HepG2 (cell line): ENCODE data around the gene ZC3H4. TPM values are rescaled to one million over a fixed set of nuclear protein-coding genes. Genes with fewer than 3 reads are reported as not detected.

Source experiments
- ATF7-NPFF ChIP-seq: sonication (generic); formaldehyde crosslinking; IDR thresholded peaks from 2 replicates; pipeline ENCODE4 v1.8.1; 2023; ENCODE audit warnings: mild to moderate bottlenecking, low read depth, missing genetic modification reagents, moderate library complexity
- CHD2 ChIP-seq: IDR thresholded peaks from 2 replicates; pipeline ENCODE4 v1.6.1; 2011; ENCODE audit warnings: low read depth, low read length, improper control_type of control experiment
- EEA1 ChIP-seq: sonication (generic); formaldehyde crosslinking; IDR thresholded peaks from 2 replicates; pipeline ENCODE4 v1.5.1; 2020; ENCODE audit warnings: mild to moderate bottlenecking, missing genetic modification reagents, borderline replicate concordance
- JUN ChIP-seq: sonication (generic); formaldehyde crosslinking; IDR thresholded peaks from 2 replicates; pipeline ENCODE4 v1.4.0; 2020; ENCODE audit warnings: mild to moderate bottlenecking, missing genetic modification reagents
- JUNB ChIP-seq: sonication (generic); formaldehyde crosslinking; IDR thresholded peaks from 2 replicates; pipeline ENCODE4 v1.8.0; 2022; ENCODE audit warnings: missing genetic modification reagents, mild to moderate bottlenecking, borderline replicate concordance
- MAF1 ChIP-seq: sonication (generic); formaldehyde crosslinking; IDR thresholded peaks from 2 replicates; pipeline ENCODE4 v1.5.0; 2020; ENCODE audit warnings: missing genetic modification reagents, borderline replicate concordance
- MIXL1 ChIP-seq: IDR thresholded peaks from 2 replicates; pipeline ENCODE4 v1.6.1; 2016
- NONO ChIP-seq, 2 experiments: fragments of 450-650 bp in 1 of 2; sonication (generic) in 1 of 2; formaldehyde crosslinking in 1 of 2; IDR thresholded peaks in 1 of 2; conservative IDR thresholded peaks in 1 of 2; 2 replicates each; pipeline versions ENCODE4 v1.6.1 to v1.8.0; 2017 to 2022; ENCODE audit warnings: mild to moderate bottlenecking in 1 of 2, missing genetic modification reagents in 1 of 2, moderate library complexity in 1 of 2
- PHF8 ChIP-seq: sonication (generic); formaldehyde crosslinking; IDR thresholded peaks from 2 replicates; pipeline ENCODE4 v1.5.0; 2020; ENCODE audit warnings: missing genetic modification reagents
- POLR2G ChIP-seq: fragments of 200-400 bp; formaldehyde crosslinking; IDR thresholded peaks from 2 replicates; pipeline ENCODE4 v1.6.1; 2018; ENCODE audit warnings: mild to moderate bottlenecking, low read depth, low read length, moderate library complexity
- SALL1 ChIP-seq: sonication (generic); formaldehyde crosslinking; IDR thresholded peaks from 2 replicates; pipeline ENCODE4 v1.8.0; 2022; ENCODE audit warnings: mild to moderate bottlenecking, missing genetic modification reagents
- SCMH1 ChIP-seq: sonication (generic); formaldehyde crosslinking; IDR thresholded peaks from 2 replicates; pipeline ENCODE4 v1.9.0; 2021; ENCODE audit warnings: missing genetic modification reagents, mild to moderate bottlenecking, borderline replicate concordance
- SNRNP70 ChIP-seq: fragments of 200-400 bp; formaldehyde crosslinking; IDR thresholded peaks from 2 replicates; pipeline ENCODE4 v1.6.1; 2017; ENCODE audit warnings: mild to moderate bottlenecking, low read depth, low read length, moderate library complexity
- ZNF136 ChIP-seq: sonication (generic); formaldehyde crosslinking; IDR thresholded peaks from 2 replicates; pipeline ENCODE4 v1.8.1; 2022; ENCODE audit warnings: low read depth, mild to moderate bottlenecking, moderate library complexity, missing genetic modification reagents
- ZNF383 ChIP-seq: sonication (generic); formaldehyde crosslinking; IDR thresholded peaks from 2 replicates; pipeline ENCODE4 v1.4.0; 2020; ENCODE audit warnings: missing genetic modification reagents, mild to moderate bottlenecking, borderline replicate concordance
- ZNF850 ChIP-seq: sonication (generic); formaldehyde crosslinking; conservative IDR thresholded peaks from 2 replicates; pipeline ENCODE4 v1.9.0; 2021; ENCODE audit warnings: mild to moderate bottlenecking, missing genetic modification reagents
- ZNF879 ChIP-seq: sonication (generic); formaldehyde crosslinking; IDR thresholded peaks from 2 replicates; pipeline ENCODE4 v1.8.1; 2023; ENCODE audit warnings: missing genetic modification reagents
- ZSCAN21 ChIP-seq: sonication (generic); formaldehyde crosslinking; IDR thresholded peaks from 2 replicates; pipeline ENCODE4 v1.8.0; 2022; ENCODE audit warnings: mild to moderate bottlenecking, missing genetic modification reagents, moderate library complexity, borderline replicate concordance
- polyA plus RNA-seq, 8 experiments: library from polyadenylated mRNA; depleted of rRNA in 3 of 8; stranded (reverse) in 7 of 8; unstranded in 1 of 8; fragments of >200 nt; fragmentation: Illumina TruSeq in 4 of 8; extraction: Trizol in 4 of 8; gene quantifications; 2 replicates each; pipeline versions ENCODE4 v1.2.1 to v1.2.3, GENCODE V29; 2011 to 2016; ENCODE audit warnings: low read depth in 4 of 8, missing spikeins in 1 of 8, mixed read lengths in 1 of 8; ENCODE audit not compliant: insufficient read depth in 1 of 8
- total RNA-seq, 5 experiments: library from RNA; depleted of rRNA; stranded (reverse); fragments of >200 nt; fragmentation: Illumina TruSeq; extraction: Trizol; gene quantifications; 2 replicates each; pipeline ENCODE4 v1.2.3, GENCODE V29; 2016; ENCODE audit warnings: low read depth in 1 of 5
- TF ChIP-seq, protein P1 (sequence below): sonication (generic); formaldehyde crosslinking; conservative IDR thresholded peaks from 2 replicates; pipeline ENCODE4 v1.4.0; 2020; ENCODE audit warnings: missing genetic modification reagents
- TF ChIP-seq, protein P2 (sequence below): sonication (generic); formaldehyde crosslinking; IDR thresholded peaks from 2 replicates; pipeline ENCODE4 v1.4.0; 2020; ENCODE audit warnings: missing genetic modification reagents
- TF ChIP-seq, protein P3 (sequence below): sonication (generic); formaldehyde crosslinking; IDR thresholded peaks from 2 replicates; pipeline ENCODE4 v1.8.1; 2023; ENCODE audit warnings: missing genetic modification reagents, mild to moderate bottlenecking, borderline replicate concordance
- TF ChIP-seq, protein P4 (sequence below): sonication (generic); formaldehyde crosslinking; IDR thresholded peaks from 2 replicates; pipeline ENCODE4 v1.8.1; 2022; ENCODE audit warnings: mild to moderate bottlenecking, missing genetic modification reagents
- TF ChIP-seq, protein P5 (sequence below): IDR thresholded peaks from 2 replicates; pipeline ENCODE4 v1.6.1; 2016; ENCODE audit warnings: low read depth

The ZC3H4 gene
- total and polyA plus RNA-seq, 2 of the 13 experiments (the other 11 are each of a cell fraction or from before 2014, with no cell fraction given): 1.8 to 10.7 TPM

DNA sequence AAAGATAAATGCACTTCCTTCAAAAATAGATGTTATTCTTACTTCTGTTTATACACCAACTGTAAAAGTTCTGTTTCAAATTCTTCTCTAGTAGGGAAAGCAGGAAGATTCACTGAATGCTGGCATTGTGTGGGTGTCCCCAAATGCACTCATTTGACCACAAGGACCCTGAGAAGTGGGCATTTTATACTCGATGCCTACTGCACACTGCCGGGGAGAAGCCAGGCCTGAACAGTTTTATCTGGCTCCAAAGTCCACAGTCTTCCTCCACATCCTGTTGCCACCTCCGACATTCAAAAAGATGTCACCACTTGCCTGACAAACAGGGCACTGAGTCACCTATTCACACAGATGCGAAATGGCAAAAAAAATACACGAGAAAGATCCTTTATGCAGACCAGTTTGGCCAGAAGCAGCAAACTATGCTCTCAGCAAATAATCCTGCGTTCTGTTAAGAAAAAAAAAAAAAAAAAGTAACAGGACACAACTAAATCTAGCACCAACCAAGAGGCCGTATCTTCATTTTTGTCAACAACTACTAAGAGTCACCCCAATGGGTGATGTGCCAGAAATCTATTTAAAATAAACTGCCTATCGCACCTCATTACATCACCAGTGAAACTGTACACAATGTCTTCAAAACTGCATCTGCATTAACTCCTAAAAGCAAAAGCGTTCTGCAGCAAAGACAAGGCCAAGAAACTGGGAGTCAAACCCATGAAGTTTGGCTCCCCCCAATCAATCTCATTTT, 6.2 kb downstream of the ZC3H4 start (continued):
- TF ChIP-seq, protein P1, sequence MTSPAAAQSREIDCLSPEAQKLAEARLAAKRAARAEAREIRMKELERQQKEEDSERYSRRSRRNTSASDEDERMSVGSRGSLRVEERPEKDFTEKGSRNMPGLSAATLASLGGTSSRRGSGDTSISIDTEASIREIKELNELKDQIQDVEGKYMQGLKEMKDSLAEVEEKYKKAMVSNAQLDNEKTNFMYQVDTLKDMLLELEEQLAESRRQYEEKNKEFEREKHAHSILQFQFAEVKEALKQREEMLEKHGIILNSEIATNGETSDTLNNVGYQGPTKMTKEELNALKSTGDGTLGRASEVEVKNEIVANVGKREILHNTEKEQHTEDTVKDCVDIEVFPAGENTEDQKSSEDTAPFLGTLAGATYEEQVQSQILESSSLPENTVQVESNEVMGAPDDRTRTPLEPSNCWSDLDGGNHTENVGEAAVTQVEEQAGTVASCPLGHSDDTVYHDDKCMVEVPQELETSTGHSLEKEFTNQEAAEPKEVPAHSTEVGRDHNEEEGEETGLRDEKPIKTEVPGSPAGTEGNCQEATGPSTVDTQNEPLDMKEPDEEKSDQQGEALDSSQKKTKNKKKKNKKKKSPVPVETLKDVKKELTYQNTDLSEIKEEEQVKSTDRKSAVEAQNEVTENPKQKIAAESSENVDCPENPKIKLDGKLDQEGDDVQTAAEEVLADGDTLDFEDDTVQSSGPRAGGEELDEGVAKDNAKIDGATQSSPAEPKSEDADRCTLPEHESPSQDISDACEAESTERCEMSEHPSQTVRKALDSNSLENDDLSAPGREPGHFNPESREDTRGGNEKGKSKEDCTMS: no peak
- TF ChIP-seq NONO (IDR thresholded peaks at IDR 0.05): no peak
- TF ChIP-seq NONO (CRISPR knock-in tag; conservative IDR thresholded peaks at IDR 0.05): no peak
- no peak for TF ChIP-seq SCMH1 (CRISPR knock-in tag)
- no peak for TF ChIP-seq ZSCAN21 (CRISPR knock-in tag)
- no peak for TF ChIP-seq MAF1 (CRISPR knock-in tag)
- TF ChIP-seq, protein P2, sequence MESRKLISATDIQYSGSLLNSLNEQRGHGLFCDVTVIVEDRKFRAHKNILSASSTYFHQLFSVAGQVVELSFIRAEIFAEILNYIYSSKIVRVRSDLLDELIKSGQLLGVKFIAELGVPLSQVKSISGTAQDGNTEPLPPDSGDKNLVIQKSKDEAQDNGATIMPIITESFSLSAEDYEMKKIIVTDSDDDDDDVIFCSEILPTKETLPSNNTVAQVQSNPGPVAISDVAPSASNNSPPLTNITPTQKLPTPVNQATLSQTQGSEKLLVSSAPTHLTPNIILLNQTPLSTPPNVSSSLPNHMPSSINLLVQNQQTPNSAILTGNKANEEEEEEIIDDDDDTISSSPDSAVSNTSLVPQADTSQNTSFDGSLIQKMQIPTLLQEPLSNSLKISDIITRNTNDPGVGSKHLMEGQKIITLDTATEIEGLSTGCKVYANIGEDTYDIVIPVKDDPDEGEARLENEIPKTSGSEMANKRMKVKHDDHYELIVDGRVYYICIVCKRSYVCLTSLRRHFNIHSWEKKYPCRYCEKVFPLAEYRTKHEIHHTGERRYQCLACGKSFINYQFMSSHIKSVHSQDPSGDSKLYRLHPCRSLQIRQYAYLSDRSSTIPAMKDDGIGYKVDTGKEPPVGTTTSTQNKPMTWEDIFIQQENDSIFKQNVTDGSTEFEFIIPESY (CRISPR knock-in tag): peak; percentile 50; the same call in 1 of the 2 replicates
- no peak; the same call in 1 of the 2 replicates for TF ChIP-seq JUNB (CRISPR knock-in tag)
- no peak for TF ChIP-seq SNRNP70
- TF ChIP-seq ZNF136 (CRISPR knock-in tag): no peak
- TF ChIP-seq ZNF383 (CRISPR knock-in tag): no peak
- TF ChIP-seq, protein P3, sequence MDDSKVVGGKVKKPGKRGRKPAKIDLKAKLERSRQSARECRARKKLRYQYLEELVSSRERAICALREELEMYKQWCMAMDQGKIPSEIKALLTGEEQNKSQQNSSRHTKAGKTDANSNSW: no peak
- TF ChIP-seq MIXL1 (CRISPR knock-in tag): no peak
- TF ChIP-seq PHF8 (CRISPR knock-in tag): no peak
- no peak for TF ChIP-seq ZNF879 (CRISPR knock-in tag)
- TF ChIP-seq ATF7-NPFF (CRISPR knock-in tag): no peak
- TF ChIP-seq EEA1: no peak
- TF ChIP-seq, protein P4, sequence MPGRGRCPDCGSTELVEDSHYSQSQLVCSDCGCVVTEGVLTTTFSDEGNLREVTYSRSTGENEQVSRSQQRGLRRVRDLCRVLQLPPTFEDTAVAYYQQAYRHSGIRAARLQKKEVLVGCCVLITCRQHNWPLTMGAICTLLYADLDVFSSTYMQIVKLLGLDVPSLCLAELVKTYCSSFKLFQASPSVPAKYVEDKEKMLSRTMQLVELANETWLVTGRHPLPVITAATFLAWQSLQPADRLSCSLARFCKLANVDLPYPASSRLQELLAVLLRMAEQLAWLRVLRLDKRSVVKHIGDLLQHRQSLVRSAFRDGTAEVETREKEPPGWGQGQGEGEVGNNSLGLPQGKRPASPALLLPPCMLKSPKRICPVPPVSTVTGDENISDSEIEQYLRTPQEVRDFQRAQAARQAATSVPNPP (CRISPR knock-in tag): no peak
- TF ChIP-seq SALL1 (CRISPR knock-in tag): peak; percentile 77
- TF ChIP-seq ZNF850 (CRISPR knock-in tag): no peak
- TF ChIP-seq, protein P5, sequence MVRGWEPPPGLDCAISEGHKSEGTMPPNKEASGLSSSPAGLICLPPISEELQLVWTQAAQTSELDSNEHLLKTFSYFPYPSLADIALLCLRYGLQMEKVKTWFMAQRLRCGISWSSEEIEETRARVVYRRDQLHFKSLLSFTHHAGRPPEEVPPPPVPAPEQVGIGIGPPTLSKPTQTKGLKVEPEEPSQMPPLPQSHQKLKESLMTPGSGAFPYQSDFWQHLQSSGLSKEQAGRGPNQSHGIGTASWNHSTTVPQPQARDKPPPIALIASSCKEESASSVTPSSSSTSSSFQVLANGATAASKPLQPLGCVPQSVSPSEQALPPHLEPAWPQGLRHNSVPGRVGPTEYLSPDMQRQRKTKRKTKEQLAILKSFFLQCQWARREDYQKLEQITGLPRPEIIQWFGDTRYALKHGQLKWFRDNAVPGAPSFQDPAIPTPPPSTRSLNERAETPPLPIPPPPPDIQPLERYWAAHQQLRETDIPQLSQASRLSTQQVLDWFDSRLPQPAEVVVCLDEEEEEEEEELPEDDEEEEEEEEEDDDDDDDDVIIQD (CRISPR knock-in tag): no peak
- TF ChIP-seq POLR2G: peak; percentile 69
- TF ChIP-seq JUN (CRISPR knock-in tag): peak; percentile 69
- TF ChIP-seq CHD2: no peak
